H1 (cell line): ENCODE measurements around the gene TEK. TPM values are rescaled to one million over a fixed set of nuclear protein-coding genes. Genes with fewer than 3 reads are reported as not detected.

Experiments used
- FOSL1 ChIP-seq: IDR thresholded peaks from 2 replicates; pipeline ENCODE4 v1.6.1; 2011; ENCODE audit warnings: mild to moderate bottlenecking, low read depth, low read length, moderate library complexity; ENCODE audit not compliant: insufficient read depth
- RXRA ChIP-seq: IDR thresholded peaks from 2 replicates; pipeline ENCODE4 v1.6.1; 2011; ENCODE audit warnings: low read depth, mild to moderate bottlenecking, low read length, moderate library complexity; ENCODE audit not compliant: insufficient read depth
- polyA plus RNA-seq, 7 experiments: library from polyadenylated mRNA; depleted of rRNA in 3 of 7; stranded (reverse) in 5 of 7; unstranded in 2 of 7; fragments of >200 nt in 5 of 7; fragments of 200-250 nt in 2 of 7; gene quantifications; 1 replicate in 5 of 7; 2 replicates in 1 of 7; 4 replicates in 1 of 7; pipeline versions ENCODE4 v1.2.1 to v1.2.3, GENCODE V29; 2011 to 2013; ENCODE audit warnings: missing spikeins in 2 of 7, mixed read lengths in 2 of 7
- small RNA-seq: library from polyadenylated mRNA; stranded (forward); fragments of <200 nt; extraction: miRNeasy Mini kit (QIAGEN cat#:217004); gene quantifications from one replicate; pipeline ENCODE3, GENCODE V24; 2013; ENCODE audit not compliant: insufficient read depth
- total RNA-seq: library from RNA; stranded (reverse); fragmentation: NEBNext Ultra II Directional; extraction: Animal tissue kit (Norgen Biotek cat#: 25700); gene quantifications from 2 replicates; pipeline ENCODE4 v1.2.1, GENCODE V29; 2021
- TF ChIP-seq, protein P1 (sequence below): IDR thresholded peaks from 2 replicates; pipeline ENCODE4 v1.6.1; 2011; ENCODE audit warnings: low read depth, mild to moderate bottlenecking, low read length; ENCODE audit not compliant: insufficient read depth
- TF ChIP-seq, protein P2 (sequence below): IDR thresholded peaks from 2 replicates; pipeline ENCODE4 v1.6.1; 2011; ENCODE audit warnings: low read length, improper control_type of control experiment

Gene TEK
- total and polyA plus RNA-seq, 2 of the 8 experiments (the other 6 are each of a cell fraction or from before 2014, with no cell fraction given), result 11.0 to 35.8 TPM

DNA sequence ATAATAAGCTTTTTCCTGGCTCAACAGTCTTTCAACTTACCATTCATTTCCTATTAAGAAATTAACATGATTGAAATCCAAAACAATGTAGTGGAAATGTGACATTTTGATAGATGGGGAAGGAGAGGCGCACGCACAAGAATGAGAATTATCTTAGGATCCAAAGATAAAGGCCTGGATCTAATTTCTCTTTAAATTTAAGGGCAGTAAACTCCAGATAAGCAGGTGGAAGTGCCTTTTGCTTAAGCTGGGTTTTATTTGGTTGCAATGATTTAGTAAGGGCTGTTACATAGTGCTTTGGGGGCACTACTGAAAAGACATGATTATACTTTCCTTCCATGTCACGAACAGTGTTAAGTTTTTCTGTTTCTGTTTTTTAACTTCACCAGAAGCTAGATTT lies 170.6 kb downstream of the TEK start (continued):
- TF ChIP-seq FOSL1 (no peak), RXRA (no peak)
- TF ChIP-seq, protein P1, sequence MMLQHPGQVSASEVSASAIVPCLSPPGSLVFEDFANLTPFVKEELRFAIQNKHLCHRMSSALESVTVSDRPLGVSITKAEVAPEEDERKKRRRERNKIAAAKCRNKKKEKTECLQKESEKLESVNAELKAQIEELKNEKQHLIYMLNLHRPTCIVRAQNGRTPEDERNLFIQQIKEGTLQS, result no peak
- TF ChIP-seq, protein P2, sequence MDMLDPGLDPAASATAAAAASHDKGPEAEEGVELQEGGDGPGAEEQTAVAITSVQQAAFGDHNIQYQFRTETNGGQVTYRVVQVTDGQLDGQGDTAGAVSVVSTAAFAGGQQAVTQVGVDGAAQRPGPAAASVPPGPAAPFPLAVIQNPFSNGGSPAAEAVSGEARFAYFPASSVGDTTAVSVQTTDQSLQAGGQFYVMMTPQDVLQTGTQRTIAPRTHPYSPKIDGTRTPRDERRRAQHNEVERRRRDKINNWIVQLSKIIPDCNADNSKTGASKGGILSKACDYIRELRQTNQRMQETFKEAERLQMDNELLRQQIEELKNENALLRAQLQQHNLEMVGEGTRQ, result no peak

Small RNA genes lying within 50 kb of the gene (small RNA-seq; reads per million reads assigned to genes)
- gene AL355433.1 (not detected), gene RNA5SP280 (not detected)

Other genes with a start within 250 kb of the TEK start
- 34.1 and 36.7 TPM in 2 replicates for gene CAAP1, start 216.4 kb upstream of the TEK start, total RNA-seq
- 9.5 and 13.8 TPM in 2 replicates for gene CAAP1, start 216.4 kb upstream of the TEK start, polyA plus RNA-seq (2011; rRNA removed)
- 64.2 and 64.5 TPM in 2 replicates for gene PLAA, start 162.0 kb upstream of the TEK start, total RNA-seq
- 19.2 and 20.1 TPM in 2 replicates for gene PLAA, start 162.0 kb upstream of the TEK start, polyA plus RNA-seq (2011; rRNA removed)
- gene IFT74, start 152.8 kb upstream of the TEK start, total RNA-seq, result 17.2 and 17.8 TPM in 2 replicates
- gene IFT74, start 152.8 kb upstream of the TEK start, polyA plus RNA-seq (2011; rRNA removed), result 4.1 and 4.4 TPM in 2 replicates
- gene LRRC19, start 103.6 kb upstream of the TEK start, total RNA-seq, result not detected in 2 replicates
- not detected in 2 replicates for gene LRRC19, start 103.6 kb upstream of the TEK start, polyA plus RNA-seq (2011; rRNA removed)
- 0.52 TPM in 1 of 2 replicates, not detected in the other for gene EQTN, start 187.9 kb downstream of the TEK start, total RNA-seq
- 0.23 TPM in 1 of 2 replicates, not detected in the other for gene EQTN, start 187.9 kb downstream of the TEK start, polyA plus RNA-seq (2011; rRNA removed)